Testis (tissue), 2 donors: ENCODE data around the gene VRK1.

Experiments used
- CTCF ChIP-seq, 3 experiments: fragments of 450-650 bp in 2 of 3; fragments of 200-600 bp in 1 of 3; sonication (generic) in 1 of 3; IDR thresholded peaks; one replicate each; pipeline ENCODE4 v1.5.1; 2016 to 2019; ENCODE audit warnings: antibody characterized with exemption in 3 of 3, mild to moderate bottlenecking in 2 of 3, moderate library complexity in 1 of 3
- POLR2A ChIP-seq: fragments of 450-650 bp; IDR thresholded peaks from one replicate; pipeline ENCODE4 v1.6.1; 2017; ENCODE audit warnings: antibody characterized with exemption, mild to moderate bottlenecking, moderate library complexity

DNA sequence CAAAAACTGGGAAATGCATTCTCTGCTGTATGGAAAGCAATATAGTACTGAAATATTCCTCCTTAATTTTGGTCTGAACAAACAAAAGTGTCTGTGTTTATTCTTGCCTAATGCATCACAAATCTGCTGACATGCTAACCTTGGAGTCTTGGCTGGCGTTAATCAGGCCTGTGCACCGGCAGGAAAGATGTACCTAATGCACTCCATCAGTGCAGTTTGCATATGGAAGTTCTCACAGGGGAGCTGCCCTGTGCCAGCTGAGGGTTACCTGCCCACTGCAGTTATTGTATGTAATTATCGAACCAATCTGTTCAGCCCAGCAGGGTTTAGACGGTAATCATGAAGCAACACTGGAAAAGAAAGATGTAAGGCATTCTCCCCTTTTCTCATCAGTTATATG lies 76.9 kb downstream of the VRK1 start:
- TF ChIP-seq CTCF (IDR thresholded peaks at IDR 0.05): no peak
- no peak for TF ChIP-seq POLR2A
